Esophagus squamous epithelium (tissue), 5 donors: ENCODE results near the gene DOHH. TPM values are rescaled to one million over a fixed set of nuclear protein-coding genes. Genes with fewer than 3 reads are reported as not detected.

Source experiments
- DNase-seq: peaks from one replicate; lab custom pipeline; 2025; lab: John Stamatoyannopoulos, UW
- H3K27ac ChIP-seq, 4 donors: fragments of 200-600 bp; sonication (generic); one replicate each; pipeline ENCODE4 v1.5.1; 2016 to 2019; ENCODE audit warnings: mild to moderate bottlenecking in 1 of 4
- H3K27me3 ChIP-seq, 4 donors: fragments of 200-600 bp; sonication (generic); 1 replicate in 3 of 4; 2 replicates in 1 of 4; pipeline versions ENCODE4 v1.5.1 to v1.6.0; 2017 to 2021; ENCODE audit warnings: antibody characterized with exemption in 1 of 4
- H3K36me3 ChIP-seq, 3 donors: fragments of 200-600 bp; sonication (generic); one replicate each; pipeline ENCODE4 v1.5.1; 2016 to 2019
- H3K4me1 ChIP-seq, 3 donors: fragments of 200-600 bp; sonication (generic); one replicate each; pipeline ENCODE4 v1.5.1; 2017 to 2019
- H3K4me3 ChIP-seq, 4 donors: fragments of 200-600 bp; sonication (generic); 1 replicate in 3 of 4; 2 replicates in 1 of 4; pipeline ENCODE4 v1.5.1; 2016 to 2019; ENCODE audit warnings: mild to moderate bottlenecking in 2 of 4, moderate library complexity in 1 of 4
- H3K9me3 ChIP-seq, 3 donors: fragments of 200-600 bp; sonication (generic); one replicate each; pipeline ENCODE4 v1.5.1; 2016 to 2019
- POLR2A ChIP-seq, 4 donors: fragments of 450-650 bp; IDR thresholded peaks; one replicate each; pipeline ENCODE4 v1.6.1; 2017; ENCODE audit warnings: antibody characterized with exemption in 4 of 4, mild to moderate bottlenecking in 4 of 4, moderate library complexity in 3 of 4
- WGBS, 2 donors: methylation state at CpG; one replicate each; pipeline ENCODE4 v1.1.5; 2018; 5-methylcytosine and 5-hydroxymethylcytosine counted together
- intact Hi-C: fragments of 100-400 bp; cut with DNase I; formaldehyde crosslinking; loops from one replicate; pipeline ENCODE4 v1.15.0; 2022
- total RNA-seq, 4 donors: library from RNA; depleted of rRNA; stranded (reverse); fragments of >200 nt; gene quantifications; one replicate each; pipeline ENCODE4 v1.1.0, GENCODE V29; 2016
- TF ChIP-seq, protein P1 (sequence below), 6 experiments: fragments of 450-650 bp in 4 of 6; fragments of 200-600 bp in 2 of 6; sonication (generic) in 2 of 6; IDR thresholded peaks; one replicate each; pipeline ENCODE4 v1.5.1; 2016 to 2019; ENCODE audit warnings: antibody characterized with exemption in 6 of 6, mild to moderate bottlenecking in 4 of 6, moderate library complexity in 4 of 6
- donor health status: DM: yes; HTN: yes; CAD: no.

DOHH gene
- total RNA-seq, 4 donors from 2014 or later = 21.0 to 29.5 (median 26.4) TPM

GRCh38 chr19:3547301-3547731, 46.8 kb upstream of the DOHH start:
- Histone ChIP-seq H3K27me3 (no peaks in the 10 kb centered on the region), H3K27ac (no peak overlapping the region), H3K4me3 (no peak overlapping the region), H3K36me3 (peaks cover 0 to 67% (median 3%) of the 10 kb centered on the region in 3 donors), H3K9me3 (no peaks in the 10 kb centered on the region), H3K4me1 (peaks cover 0 to 19% (median 0%) of the 10 kb centered on the region in 3 donors)
- intact Hi-C loops = loop anchor here (5.0 to 10.0 kb wide), 2 partner anchors 75 to 157 kb away; partner anchors contain the start of genes PIP5K1C and TJP3
- no peak for DNase-seq
- TF ChIP-seq, protein P1, sequence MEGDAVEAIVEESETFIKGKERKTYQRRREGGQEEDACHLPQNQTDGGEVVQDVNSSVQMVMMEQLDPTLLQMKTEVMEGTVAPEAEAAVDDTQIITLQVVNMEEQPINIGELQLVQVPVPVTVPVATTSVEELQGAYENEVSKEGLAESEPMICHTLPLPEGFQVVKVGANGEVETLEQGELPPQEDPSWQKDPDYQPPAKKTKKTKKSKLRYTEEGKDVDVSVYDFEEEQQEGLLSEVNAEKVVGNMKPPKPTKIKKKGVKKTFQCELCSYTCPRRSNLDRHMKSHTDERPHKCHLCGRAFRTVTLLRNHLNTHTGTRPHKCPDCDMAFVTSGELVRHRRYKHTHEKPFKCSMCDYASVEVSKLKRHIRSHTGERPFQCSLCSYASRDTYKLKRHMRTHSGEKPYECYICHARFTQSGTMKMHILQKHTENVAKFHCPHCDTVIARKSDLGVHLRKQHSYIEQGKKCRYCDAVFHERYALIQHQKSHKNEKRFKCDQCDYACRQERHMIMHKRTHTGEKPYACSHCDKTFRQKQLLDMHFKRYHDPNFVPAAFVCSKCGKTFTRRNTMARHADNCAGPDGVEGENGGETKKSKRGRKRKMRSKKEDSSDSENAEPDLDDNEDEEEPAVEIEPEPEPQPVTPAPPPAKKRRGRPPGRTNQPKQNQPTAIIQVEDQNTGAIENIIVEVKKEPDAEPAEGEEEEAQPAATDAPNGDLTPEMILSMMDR (IDR thresholded peaks at IDR 0.05) = peak; percentile 9 to 57 (median 28)
- no peak for TF ChIP-seq POLR2A (IDR thresholded peaks at IDR 0.05)
- WGBS, 2 donors = 70 to 78% methylated on average over 2 to 6 of the region's 15 CpGs

DNA sequence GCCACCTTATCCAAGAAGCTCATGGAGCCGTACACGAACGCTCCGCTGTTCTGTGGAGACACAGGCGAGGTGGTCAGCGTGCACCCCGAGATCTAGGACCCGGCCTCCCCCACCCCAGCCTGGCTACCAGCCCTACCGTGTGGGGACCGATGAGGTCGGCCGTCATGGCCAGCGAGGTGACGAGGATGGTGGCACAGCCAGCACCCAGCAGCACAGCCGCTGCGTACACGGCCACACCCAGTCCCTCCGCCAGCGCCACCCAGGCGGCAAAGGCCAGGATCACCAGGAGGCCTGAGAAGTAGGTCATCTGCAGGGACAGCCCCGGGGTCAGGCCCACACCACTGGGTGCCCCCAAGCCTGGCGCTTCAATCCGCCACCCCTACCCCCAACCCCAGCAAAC, 45.6 kb upstream of the DOHH start:
- Histone ChIP-seq H3K4me3 (no peak overlapping the region), H3K27me3 (no peaks in the 10 kb centered on the region), H3K27ac (no peak overlapping the region), H3K36me3 (peaks cover 0 to 67% (median 3%) of the 10 kb centered on the region in 3 donors), H3K9me3 (no peaks in the 10 kb centered on the region), H3K4me1 (peaks cover 0 to 19% (median 0%) of the 10 kb centered on the region in 3 donors)
- WGBS, 2 donors = 89% methylated on average over 8 of the region's 23 CpGs; no CpG with 5 or more reads in 1 of the 2 donors
- DNase-seq = no peak
- intact Hi-C loops = loop anchor here (5.0 to 10.0 kb wide), 2 partner anchors 76 to 159 kb away; partner anchors contain the start of genes PIP5K1C and TJP3
- TF ChIP-seq, protein P1 (IDR thresholded peaks at IDR 0.05) = no peak
- no peak for TF ChIP-seq POLR2A (IDR thresholded peaks at IDR 0.05)

- H3K27me3 ChIP-seq = no peaks in the 10 kb centered on the region
- H3K9me3 ChIP-seq = no peaks in the 10 kb centered on the region
- WGBS, 2 donors = 65% methylated on average over 9 of the region's 10 CpGs; no CpG with 5 or more reads in 1 of the 2 donors
- H3K36me3 ChIP-seq = peaks cover 0 to 62% (median 3%) of the 10 kb centered on the region in 3 donors
- H3K4me3 ChIP-seq = no peak overlapping the region
- TF ChIP-seq, protein P1 (IDR thresholded peaks at IDR 0.05) = no peak
- no peak for TF ChIP-seq POLR2A (IDR thresholded peaks at IDR 0.05)
- intact Hi-C loops = loop anchor here (5.0 to 10.0 kb wide), 2 partner anchors 77 to 159 kb away; partner anchors contain the start of genes PIP5K1C and TJP3
- no peak overlapping the region for H3K27ac ChIP-seq
- H3K4me1 ChIP-seq = peaks cover 0 to 19% (median 0%) of the 10 kb centered on the region in 3 donors
- DNase-seq = no peak
These were observed 45.2 kb upstream of the DOHH start for GRCh38 chr19:3545669-3546034.

DNA sequence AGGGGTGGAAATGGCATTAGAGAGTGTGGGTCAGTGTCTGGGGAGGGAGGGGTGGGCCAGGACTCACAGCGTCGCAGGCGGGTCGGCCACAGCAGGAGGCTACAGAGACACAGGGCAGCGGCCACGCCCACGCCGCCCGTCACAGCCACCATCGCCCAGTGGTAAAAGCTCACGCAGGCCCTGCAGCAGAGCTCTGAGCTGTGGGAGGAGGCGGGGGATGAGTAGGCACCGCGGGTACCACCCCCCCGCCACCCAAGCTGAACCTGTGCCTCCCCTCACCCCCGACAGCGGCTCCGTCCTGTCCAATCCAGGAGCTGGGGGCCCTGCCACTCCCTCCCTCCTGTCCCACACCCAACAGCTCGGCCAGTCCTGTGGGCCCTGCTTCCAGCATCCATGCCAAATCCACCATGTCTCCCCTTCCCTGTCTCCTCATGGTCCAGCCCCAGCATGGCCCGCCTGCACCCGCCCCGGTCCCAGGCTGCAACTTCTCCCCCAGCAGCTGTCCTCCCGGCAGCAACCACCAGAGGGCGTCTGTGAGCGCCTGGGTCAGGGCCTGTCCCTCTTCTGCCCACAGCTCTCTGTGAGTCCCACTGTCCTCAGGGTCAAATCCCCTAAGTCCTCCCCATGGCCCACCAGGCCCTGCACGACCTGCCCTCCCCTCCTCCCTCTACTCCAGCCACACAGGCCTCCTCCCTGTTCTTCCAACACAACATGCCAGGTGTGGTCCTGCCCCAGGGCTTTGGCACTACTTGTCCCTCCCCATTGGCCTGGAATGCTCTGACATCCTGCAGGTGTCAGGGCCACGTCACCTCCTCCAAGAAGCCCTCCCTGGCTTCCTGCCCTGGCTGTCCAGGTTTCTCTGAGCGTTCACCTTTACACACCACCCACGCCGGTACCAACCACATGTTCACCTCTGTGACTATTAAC, 44.5 kb upstream of the DOHH start:
- Histone ChIP-seq H3K4me3 (no peak overlapping the region), H3K27ac (no peak overlapping the region), H3K36me3 (peaks cover 0 to 56% (median 3%) of the 10 kb centered on the region in 3 donors), H3K4me1 (peaks cover 0 to 19% (median 0%) of the 10 kb centered on the region in 3 donors), H3K9me3 (no peaks in the 10 kb centered on the region), H3K27me3 (no peaks in the 10 kb centered on the region)
- intact Hi-C loops = loop anchor here (5.0 to 10.0 kb wide), 2 partner anchors 77 to 160 kb away; partner anchors contain the start of genes PIP5K1C and TJP3
- no peak for TF ChIP-seq POLR2A (IDR thresholded peaks at IDR 0.05)
- TF ChIP-seq, protein P1 (IDR thresholded peaks at IDR 0.05) = peak; percentile 61 to 94 (median 89)
- DNase-seq = no peak
- 51 to 55% methylated on average over 16 to 22 of the region's 30 CpGs for WGBS, 2 donors
